Ascending aorta (tissue), 2 donors: ENCODE measurements around the gene WFDC9. TPM values are rescaled to one million over a fixed set of nuclear protein-coding genes. Genes with fewer than 3 reads are reported as not detected.
"Not testable (repeated sequence)": the region's sequence is repeated elsewhere in the genome, so short reads cannot be mapped to it uniquely, and the experiment has no call there.

Source experiments
- DNase-seq, 2 donors: peaks; one replicate each; pipeline ENCODE4 v3.0.0-alpha.2; 2019; ENCODE audit warnings: low spot score in 2 of 2
- H3K27ac ChIP-seq, 2 donors: fragments of 200-600 bp; sonication (generic); one replicate each; pipeline ENCODE4 v1.5.1; 2016 to 2017; ENCODE audit warnings: mild to moderate bottlenecking in 1 of 2
- H3K27me3 ChIP-seq: fragments of 200-600 bp; sonication (generic); one replicate; pipeline ENCODE4 v1.5.1; 2017
- H3K36me3 ChIP-seq, 2 donors: fragments of 200-600 bp; sonication (generic); one replicate each; pipeline ENCODE4 v1.5.1; 2016
- H3K4me1 ChIP-seq, 2 donors: fragments of 200-600 bp; sonication (generic); one replicate each; pipeline ENCODE4 v1.5.1; 2016 to 2017; ENCODE audit warnings: mild to moderate bottlenecking in 1 of 2
- H3K4me3 ChIP-seq, 2 donors: fragments of 200-600 bp; sonication (generic); one replicate each; pipeline ENCODE4 v1.5.1; 2016 to 2017; ENCODE audit warnings: mild to moderate bottlenecking in 1 of 2
- H3K9me3 ChIP-seq, 2 donors: fragments of 200-600 bp; sonication (generic); one replicate each; pipeline ENCODE4 v1.5.1; 2016
- intact Hi-C: fragments of 100-400 bp; cut with DNase I; formaldehyde crosslinking; loops from one replicate; pipeline ENCODE4 v1.15.1; 2023
- total RNA-seq: library from RNA; depleted of rRNA; stranded (reverse); fragments of >200 nt; gene quantifications from one replicate; pipeline ENCODE4 v1.1.0, GENCODE V29; 2016
- TF ChIP-seq, protein P1 (sequence below), 3 experiments: fragments of 200-600 bp in 2 of 3; fragments of 450-650 bp in 1 of 3; sonication (generic) in 2 of 3; IDR thresholded peaks; one replicate each; pipeline ENCODE4 v1.5.1; 2016 to 2019; ENCODE audit warnings: antibody characterized with exemption in 3 of 3, mild to moderate bottlenecking in 1 of 3, moderate library complexity in 1 of 3

The WFDC9 gene
- total RNA-seq, 1 donor from 2014 or later: not detected

DNA sequence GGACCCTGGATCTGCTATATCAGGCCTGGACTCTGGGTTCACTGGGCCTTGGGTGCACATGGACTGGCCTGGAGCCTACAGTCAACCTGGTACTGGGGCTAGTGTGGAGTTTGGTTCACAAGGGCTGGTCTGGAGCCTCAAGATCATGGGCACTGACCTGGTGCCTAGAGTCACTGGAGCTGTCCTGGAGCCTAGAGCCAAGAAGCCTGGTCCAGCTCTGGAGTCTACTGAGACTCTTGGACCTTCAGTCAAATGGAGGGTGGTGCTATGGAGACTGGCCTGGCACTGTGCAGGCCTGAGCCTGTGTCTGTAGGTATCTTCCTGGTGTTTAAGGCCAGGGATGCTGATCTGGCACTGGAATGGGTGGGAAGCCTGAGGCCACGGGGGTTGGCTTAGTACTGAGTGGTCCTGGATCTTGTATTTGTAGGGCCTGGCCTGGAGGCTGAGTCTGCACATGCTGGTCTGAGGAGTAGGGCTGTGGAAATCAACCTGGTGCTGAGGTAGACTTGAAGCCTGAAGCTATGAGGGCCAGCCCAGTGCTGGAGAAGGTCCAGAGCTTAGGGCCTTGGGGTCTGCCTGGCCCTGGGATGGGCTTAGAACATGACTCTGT, 16.5 kb upstream of the WFDC9 start:
- TF ChIP-seq, protein P1, sequence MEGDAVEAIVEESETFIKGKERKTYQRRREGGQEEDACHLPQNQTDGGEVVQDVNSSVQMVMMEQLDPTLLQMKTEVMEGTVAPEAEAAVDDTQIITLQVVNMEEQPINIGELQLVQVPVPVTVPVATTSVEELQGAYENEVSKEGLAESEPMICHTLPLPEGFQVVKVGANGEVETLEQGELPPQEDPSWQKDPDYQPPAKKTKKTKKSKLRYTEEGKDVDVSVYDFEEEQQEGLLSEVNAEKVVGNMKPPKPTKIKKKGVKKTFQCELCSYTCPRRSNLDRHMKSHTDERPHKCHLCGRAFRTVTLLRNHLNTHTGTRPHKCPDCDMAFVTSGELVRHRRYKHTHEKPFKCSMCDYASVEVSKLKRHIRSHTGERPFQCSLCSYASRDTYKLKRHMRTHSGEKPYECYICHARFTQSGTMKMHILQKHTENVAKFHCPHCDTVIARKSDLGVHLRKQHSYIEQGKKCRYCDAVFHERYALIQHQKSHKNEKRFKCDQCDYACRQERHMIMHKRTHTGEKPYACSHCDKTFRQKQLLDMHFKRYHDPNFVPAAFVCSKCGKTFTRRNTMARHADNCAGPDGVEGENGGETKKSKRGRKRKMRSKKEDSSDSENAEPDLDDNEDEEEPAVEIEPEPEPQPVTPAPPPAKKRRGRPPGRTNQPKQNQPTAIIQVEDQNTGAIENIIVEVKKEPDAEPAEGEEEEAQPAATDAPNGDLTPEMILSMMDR (IDR thresholded peaks at IDR 0.05): no peak
- H3K4me3 ChIP-seq: no peak overlapping the region
- intact Hi-C loops: no loop called here
- no peaks in the 10 kb centered on the region for H3K27me3 ChIP-seq
- H3K36me3 ChIP-seq: no peaks in the 10 kb centered on the region
- no peaks in the 10 kb centered on the region for H3K4me1 ChIP-seq
- H3K9me3 ChIP-seq: no peaks in the 10 kb centered on the region
- DNase-seq: no peak
- H3K27ac ChIP-seq: no peak overlapping the region

DNA sequence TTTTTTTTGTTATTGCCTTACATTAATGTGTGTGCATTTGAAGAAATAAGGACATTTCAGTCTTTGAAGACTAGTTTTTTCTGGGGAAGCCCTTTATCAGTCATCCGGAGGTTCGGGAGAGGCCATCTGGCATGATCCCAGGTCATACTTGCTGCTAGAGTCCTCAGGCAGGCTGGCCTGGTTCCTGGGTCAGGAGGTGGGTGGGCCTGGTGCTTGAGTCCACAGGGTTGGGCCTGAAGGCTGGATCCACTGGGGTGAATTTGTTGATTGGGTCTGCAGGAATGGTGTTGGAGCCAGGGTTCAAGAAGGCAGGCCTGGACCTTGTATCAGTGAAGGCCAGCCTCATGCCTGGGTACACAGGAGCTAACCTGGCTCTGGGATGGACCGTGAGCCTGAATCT, 15.8 kb upstream of the WFDC9 start:
- no peaks in the 10 kb centered on the region for H3K27me3 ChIP-seq
- intact Hi-C loops: no loop called here
- H3K4me1 ChIP-seq: no peaks in the 10 kb centered on the region
- DNase-seq: no peak
- TF ChIP-seq, protein P1 (IDR thresholded peaks at IDR 0.05): no peak
- H3K9me3 ChIP-seq: no peaks in the 10 kb centered on the region
- no peaks in the 10 kb centered on the region for H3K36me3 ChIP-seq
- no peak overlapping the region for H3K4me3 ChIP-seq
- H3K27ac ChIP-seq: no peak overlapping the region

DNA sequence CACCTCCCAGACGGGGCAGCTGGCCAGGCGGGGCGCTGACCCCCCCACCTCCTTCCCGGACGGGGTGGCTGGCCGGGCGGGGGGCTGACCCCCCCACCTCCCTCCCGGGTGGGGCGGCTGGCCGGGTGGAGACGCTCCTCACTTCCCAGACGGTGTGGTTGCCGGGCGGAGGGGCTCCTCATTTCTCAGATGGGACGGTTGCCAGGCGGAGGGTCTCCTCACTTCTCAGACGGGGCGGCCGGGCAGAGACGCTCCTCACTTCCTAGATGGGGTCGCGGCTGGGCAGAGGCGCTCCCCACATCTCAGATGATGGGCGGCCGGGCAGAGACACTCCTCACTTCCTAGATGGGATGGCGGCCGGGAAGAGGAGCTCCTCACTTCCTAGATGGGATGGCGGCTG, 14.8 kb upstream of the WFDC9 start:
- DNase-seq, H3K27ac ChIP-seq, H3K4me3 ChIP-seq, H3K4me1 ChIP-seq, intact Hi-C loops, H3K9me3 ChIP-seq, H3K36me3 ChIP-seq, H3K27me3 ChIP-seq: not testable (repeated sequence)

DNA sequence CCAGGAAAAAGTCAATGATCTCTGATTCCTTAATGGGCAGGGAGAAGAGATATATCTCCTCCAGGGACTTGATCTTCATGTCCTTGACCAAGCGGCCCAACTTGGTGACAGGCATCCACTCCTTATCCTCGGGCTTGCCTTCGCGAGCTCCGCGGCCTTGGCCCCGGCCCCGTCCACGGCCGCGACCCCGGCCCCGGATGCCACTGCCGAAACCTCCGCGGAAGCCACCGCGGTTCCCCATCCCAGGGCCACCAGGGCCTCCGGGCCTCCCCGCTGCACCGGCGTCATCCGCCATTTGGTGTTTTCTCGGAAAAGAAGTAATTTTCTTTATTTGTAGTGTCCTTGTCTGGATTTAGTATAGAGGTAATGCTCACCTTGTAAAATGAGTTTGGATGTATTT, 10.0 kb upstream of the WFDC9 start:
- H3K4me3 ChIP-seq, H3K27me3 ChIP-seq, H3K4me1 ChIP-seq, H3K9me3 ChIP-seq, intact Hi-C loops, H3K36me3 ChIP-seq, DNase-seq, H3K27ac ChIP-seq: not testable (repeated sequence)

DNA sequence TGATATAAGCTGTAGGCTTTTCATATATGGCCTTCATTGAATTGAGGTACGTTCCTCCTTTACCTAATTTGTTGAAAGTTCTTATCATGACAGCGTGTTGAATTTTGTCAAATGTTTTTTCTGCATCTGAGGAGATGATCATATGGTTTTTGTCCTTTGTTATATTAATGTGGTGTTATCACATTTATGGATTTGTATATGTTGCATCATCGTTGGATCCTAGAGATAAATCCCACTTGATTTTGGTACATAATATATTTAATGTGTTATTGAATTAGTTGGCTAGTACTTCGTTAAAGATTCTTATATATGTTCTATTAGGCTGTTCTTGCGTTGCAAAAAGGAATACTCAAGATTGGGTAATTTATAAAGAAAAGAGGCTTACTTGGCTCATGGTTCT, 8.6 kb upstream of the WFDC9 start:
- Histone ChIP-seq H3K36me3 (no peaks in the 10 kb centered on the region), H3K9me3 (no peaks in the 10 kb centered on the region), H3K27ac (no peak overlapping the region), H3K4me1 (no peaks in the 10 kb centered on the region), H3K4me3 (no peak overlapping the region), H3K27me3 (no peaks in the 10 kb centered on the region)
- intact Hi-C loops: no loop called here
- DNase-seq: no peak
- TF ChIP-seq, protein P1 (IDR thresholded peaks at IDR 0.05): no peak

DNA sequence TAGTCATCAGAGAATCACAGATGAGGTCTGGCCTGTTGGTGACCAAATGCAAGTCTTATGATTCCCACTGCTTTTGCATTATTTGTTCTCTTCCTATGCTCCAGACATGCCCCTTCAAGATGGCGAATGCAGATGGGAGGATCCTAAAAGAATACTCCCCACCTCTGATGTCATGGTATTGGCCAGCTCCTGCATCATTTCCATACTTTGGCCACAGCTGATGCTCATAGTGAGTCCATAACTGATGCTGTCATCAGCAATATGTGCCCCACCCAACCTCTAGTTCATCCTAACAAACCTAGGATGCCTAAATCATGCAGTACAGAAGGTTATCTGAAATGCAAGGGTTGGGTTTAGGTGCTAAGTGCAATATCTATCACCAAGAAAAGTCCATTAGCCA, 5.4 kb upstream of the WFDC9 start:
- H3K27me3 ChIP-seq: no peaks in the 10 kb centered on the region
- no peaks in the 10 kb centered on the region for H3K4me1 ChIP-seq
- H3K27ac ChIP-seq: no peak overlapping the region
- no peak for DNase-seq
- TF ChIP-seq, protein P1 (IDR thresholded peaks at IDR 0.05): no peak
- no peaks in the 10 kb centered on the region for H3K9me3 ChIP-seq
- no peak overlapping the region for H3K4me3 ChIP-seq
- intact Hi-C loops: no loop called here
- no peaks in the 10 kb centered on the region for H3K36me3 ChIP-seq

DNA sequence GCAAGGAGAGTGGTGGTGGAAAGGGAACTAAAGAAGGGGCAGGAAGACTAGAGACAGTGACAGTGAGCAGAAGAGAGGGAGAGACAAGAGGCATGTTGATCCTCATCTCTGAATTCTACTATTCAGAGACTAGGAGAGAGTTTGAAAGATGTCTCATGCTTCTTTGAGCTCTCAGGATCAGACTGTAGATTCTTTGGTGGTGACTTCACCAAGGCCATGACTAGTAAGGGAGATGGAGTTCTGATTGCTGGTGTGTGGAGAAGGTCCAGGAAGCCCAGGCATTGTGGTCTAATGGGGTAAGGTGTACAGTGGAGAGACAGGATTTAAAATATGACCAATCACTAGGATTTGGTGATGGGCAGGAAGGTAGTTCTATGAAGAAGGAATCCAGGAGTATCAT, 713 bp downstream of the WFDC9 start:
- Histone ChIP-seq H3K9me3 (no peaks in the 10 kb centered on the region), H3K36me3 (no peaks in the 10 kb centered on the region), H3K27me3 (no peaks in the 10 kb centered on the region), H3K27ac (no peak overlapping the region), H3K4me3 (no peak overlapping the region), H3K4me1 (no peaks in the 10 kb centered on the region)
- TF ChIP-seq, protein P1 (IDR thresholded peaks at IDR 0.05): no peak
- intact Hi-C loops: no loop called here
- no peak for DNase-seq
